IMR-90 (cell line): ENCODE results near the gene A1BG. TPM values are rescaled to one million over a fixed set of nuclear protein-coding genes. Genes with fewer than 3 reads are reported as not detected.

Experiments
- ATAC-seq: fragments of 200-7000 bp; cut with Tn5 transposase; 2 replicates; pipeline ENCODE4 v1.9.1; 2020; ENCODE audit warnings: low read depth, mild to moderate bottlenecking, moderate library complexity
- BruUV-seq: library from RNA; stranded (reverse); fragments of 400-500 nt; replicated peaks from 2 replicates; lab custom pipeline; 2021; lab: Mats Ljungman, UMichigan
- CTCF ChIA-PET: fragments of 300-600 bp; formaldehyde crosslinking; extraction: SDS; loops from one replicate; lab custom pipeline; 2021; ENCODE audit warnings: antibody characterized with exemption; lab: Yijun Ruan, JAX
- POLR2A ChIA-PET: fragments of 300-600 bp; sonication (Branson Sonifier 250); formaldehyde crosslinking; loops from one replicate; lab custom pipeline; 2022; ENCODE audit warnings: antibody characterized with exemption; ENCODE audit not compliant: unreplicated experiment; lab: Charles Lee
- DNase-seq: peaks from one replicate; pipeline ENCODE4 v3.0.0; 2013
- H2AFZ ChIP-seq: replicated peaks from 2 replicates; pipeline ENCODE3; 2013; ENCODE audit warnings: low read length, mild to moderate bottlenecking; ENCODE audit not compliant: poor library complexity
- H2AK5ac ChIP-seq: 2 replicates; pipeline ENCODE4 v1.6.1; 2013; ENCODE audit warnings: low read depth, low read length, inconsistent platforms
- H2AK9ac ChIP-seq: replicated peaks from 2 replicates; pipeline ENCODE3; 2013; ENCODE audit warnings: mild to moderate bottlenecking, low read depth, low read length, moderate library complexity; ENCODE audit not compliant: poor library complexity
- H2BK120ac ChIP-seq: 2 replicates; pipeline ENCODE4 v1.6.1; 2013; ENCODE audit warnings: low read depth, low read length, inconsistent platforms
- H2BK15ac ChIP-seq: 3 replicates; pipeline ENCODE4 v1.6.1; 2013; ENCODE audit warnings: low read depth, low read length, inconsistent platforms
- H2BK20ac ChIP-seq: 2 replicates; pipeline ENCODE4 v1.6.1; 2013; ENCODE audit warnings: low read depth, mild to moderate bottlenecking, inconsistent platforms, low read length, moderate library complexity
- H2BK5ac ChIP-seq: 2 replicates; pipeline ENCODE4 v1.6.1; 2013; ENCODE audit warnings: mild to moderate bottlenecking, low read depth, low read length, inconsistent platforms; ENCODE audit not compliant: poor library complexity, severe bottlenecking
- H3K14ac ChIP-seq: replicated peaks from 2 replicates; pipeline ENCODE4 v1.6.1; 2013; ENCODE audit warnings: low read depth, low read length, inconsistent platforms
- H3K18ac ChIP-seq: 2 replicates; pipeline ENCODE4 v1.6.1; 2013; ENCODE audit warnings: low read depth, low read length, control low read depth
- H3K23ac ChIP-seq: 2 replicates; pipeline ENCODE4 v1.6.1; 2013; ENCODE audit warnings: low read depth, low read length, inconsistent platforms
- H3K27ac ChIP-seq: 2 replicates; pipeline ENCODE4 v1.5.1; 2013; ENCODE audit warnings: mild to moderate bottlenecking, control low read depth, low read length; ENCODE audit not compliant: insufficient read depth
- H3K27me3 ChIP-seq: 2 replicates; pipeline ENCODE4 v1.6.1; 2013; ENCODE audit warnings: low read length; ENCODE audit not compliant: control insufficient read depth, insufficient read depth
- H3K36me3 ChIP-seq: 2 replicates; pipeline ENCODE4 v1.6.1; 2013; ENCODE audit warnings: low read length, mixed read lengths; ENCODE audit not compliant: control insufficient read depth, insufficient read depth
- H3K4ac ChIP-seq: 2 replicates; pipeline ENCODE4 v1.6.1; 2013; ENCODE audit warnings: low read depth, low read length, inconsistent platforms
- H3K4me1 ChIP-seq: 2 replicates; pipeline ENCODE4 v1.6.1; 2013; ENCODE audit warnings: low read length, mixed read lengths; ENCODE audit not compliant: control insufficient read depth, insufficient read depth
- H3K4me2 ChIP-seq: 2 replicates; pipeline ENCODE4 v1.6.1; 2013; ENCODE audit warnings: low read depth, mild to moderate bottlenecking, control low read depth, low read length, moderate library complexity
- H3K4me3 ChIP-seq: 2 replicates; pipeline ENCODE4 v1.5.1; 2013; ENCODE audit warnings: low read depth, mild to moderate bottlenecking, control low read depth, low read length, moderate library complexity; ENCODE audit not compliant: insufficient read depth
- H3K56ac ChIP-seq: 2 replicates; pipeline ENCODE4 v1.6.1; 2013; ENCODE audit warnings: low read length, inconsistent platforms; ENCODE audit not compliant: insufficient read depth; ENCODE audit errors: extremely low read depth
- H3K79me1 ChIP-seq, 2 experiments: 2 replicates each; pipeline ENCODE4 v1.6.1; 2013; ENCODE audit warnings: low read length in 2 of 2, inconsistent platforms in 1 of 2, low read depth in 1 of 2
- H3K9ac ChIP-seq: 2 replicates; pipeline ENCODE4 v1.6.1; 2013; ENCODE audit warnings: low read depth, low read length, control low read depth
- H3K9me1 ChIP-seq: 2 replicates; pipeline ENCODE4 v1.6.1; 2013; ENCODE audit warnings: low read length, inconsistent platforms; ENCODE audit not compliant: insufficient read depth
- H3K9me3 ChIP-seq: 2 replicates; pipeline ENCODE4 v1.6.1; 2013; ENCODE audit warnings: low read length; ENCODE audit not compliant: control insufficient read depth, insufficient read depth
- H4K20me1 ChIP-seq: 2 replicates; pipeline ENCODE4 v1.6.1; 2013; ENCODE audit warnings: low read length, inconsistent platforms; ENCODE audit not compliant: insufficient read depth
- H4K5ac ChIP-seq: 2 replicates; pipeline ENCODE4 v1.6.1; 2013; ENCODE audit warnings: mild to moderate bottlenecking, low read depth, low read length, control low read depth
- H4K8ac ChIP-seq, 2 experiments: 2 replicates each; pipeline ENCODE4 v1.6.1; 2013; ENCODE audit warnings: low read depth in 2 of 2, low read length in 2 of 2, control low read depth in 1 of 2, inconsistent platforms in 1 of 2
- H4K91ac ChIP-seq: 2 replicates; pipeline ENCODE4 v1.6.1; 2013; ENCODE audit warnings: low read depth, low read length, inconsistent platforms; ENCODE audit not compliant: insufficient read depth
- BHLHE40 ChIP-seq: fragments of 150-350 bp; IDR thresholded peaks from 2 replicates; pipeline ENCODE4 v1.6.1; 2016; ENCODE audit warnings: mild to moderate bottlenecking, low read depth, low read length
- CEBPB ChIP-seq: IDR thresholded peaks from 2 replicates; pipeline ENCODE4 v1.6.1; 2012; ENCODE audit warnings: low read depth, low read length, improper control_type of control experiment
- CHD1 ChIP-seq: IDR thresholded peaks from 2 replicates; pipeline ENCODE4 v1.6.1; 2012; ENCODE audit warnings: low read depth, low read length, improper control_type of control experiment
- ELK1 ChIP-seq: fragments of 150-350 bp; IDR thresholded peaks from 2 replicates; pipeline ENCODE4 v1.6.1; 2016; ENCODE audit warnings: low read depth, mild to moderate bottlenecking, low read length, moderate library complexity, borderline replicate concordance
- MAZ ChIP-seq: IDR thresholded peaks from 2 replicates; pipeline ENCODE4 v1.6.1; 2012; ENCODE audit warnings: low read depth, mild to moderate bottlenecking, low read length, improper control_type of control experiment, moderate library complexity, borderline replicate concordance
- MXI1 ChIP-seq: IDR thresholded peaks from 2 replicates; pipeline ENCODE4 v1.6.1; 2012; ENCODE audit warnings: low read depth, mild to moderate bottlenecking, low read length, moderate library complexity, borderline replicate concordance
- NFE2L2 ChIP-seq: fragments of 150-350 bp; IDR thresholded peaks from 2 replicates; pipeline ENCODE4 v1.6.1; 2016; ENCODE audit warnings: low read depth, mild to moderate bottlenecking, low read length
- POLR2A ChIP-seq: IDR thresholded peaks from 2 replicates; pipeline ENCODE4 v1.6.1; 2012; ENCODE audit warnings: mild to moderate bottlenecking, low read depth, low read length
- RAD21 ChIP-seq: IDR thresholded peaks from 2 replicates; pipeline ENCODE4 v1.6.1; 2012; ENCODE audit warnings: low read length, improper control_type of control experiment
- RCOR1 ChIP-seq: IDR thresholded peaks from 2 replicates; pipeline ENCODE4 v1.6.1; 2012; ENCODE audit warnings: mild to moderate bottlenecking, low read length, improper control_type of control experiment; ENCODE audit not compliant: insufficient replicate concordance
- SMC3 ChIP-seq: fragments of 150-350 bp; IDR thresholded peaks from 2 replicates; pipeline ENCODE4 v1.6.1; 2016; ENCODE audit warnings: low read depth, mild to moderate bottlenecking, antibody characterized with exemption, low read length, moderate library complexity
- WGBS, 2 experiments: methylation state at CpG; one replicate each; pipeline versions ENCODE4 v1.1.5 to v1.1.7; 2013; ENCODE audit warnings: missing lambda C conversion rate in 2 of 2; ENCODE audit not compliant: insufficient read length in 1 of 2; ENCODE audit errors: extremely low coverage in 2 of 2; 5-methylcytosine and 5-hydroxymethylcytosine counted together
- dilution Hi-C: fragments of 300-500 bp; cut with HindIII; formaldehyde crosslinking; loops from one replicate; pipeline ENCODE4 v1.14.3; 2018; ENCODE audit warnings: low sequenced_read_pairs; ENCODE audit not compliant: unreplicated experiment
- in situ Hi-C: fragments of 300-500 bp; cut with MboI; formaldehyde crosslinking; loops from 3 replicates; pipeline ENCODE4 v1.14.3; 2019; ENCODE audit warnings: low sequenced_read_pairs, inconsistent platforms, mixed read lengths
- intact Hi-C: fragments of 100-400 bp; cut with micrococcal nuclease; formaldehyde crosslinking; loops from 2 replicates; pipeline ENCODE4 v1.10.0; 2022
- polyA plus RNA-seq, 3 experiments: library from polyadenylated mRNA; depleted of rRNA; stranded (reverse); fragments of >200 nt; gene quantifications; 2 replicates each; pipeline ENCODE4 v1.2.3, GENCODE V29; 2012; ENCODE audit warnings: low replicate concordance in 1 of 3
- total RNA-seq: library from RNA; depleted of rRNA; stranded (reverse); fragments of >200 nt; gene quantifications from 2 replicates; pipeline ENCODE4 v1.2.3, GENCODE V29; 2012
- TF ChIP-seq, protein P1 (sequence below): fragments of 150-350 bp; IDR thresholded peaks from 2 replicates; pipeline ENCODE4 v1.6.1; 2017; ENCODE audit warnings: mild to moderate bottlenecking, antibody characterized with exemption, low read length, low read depth

A1BG gene
- total and polyA plus RNA-seq, 2 of the 4 experiments (the other 2 are of a cell fraction) = 4.5 to 54.5 TPM

DNA sequence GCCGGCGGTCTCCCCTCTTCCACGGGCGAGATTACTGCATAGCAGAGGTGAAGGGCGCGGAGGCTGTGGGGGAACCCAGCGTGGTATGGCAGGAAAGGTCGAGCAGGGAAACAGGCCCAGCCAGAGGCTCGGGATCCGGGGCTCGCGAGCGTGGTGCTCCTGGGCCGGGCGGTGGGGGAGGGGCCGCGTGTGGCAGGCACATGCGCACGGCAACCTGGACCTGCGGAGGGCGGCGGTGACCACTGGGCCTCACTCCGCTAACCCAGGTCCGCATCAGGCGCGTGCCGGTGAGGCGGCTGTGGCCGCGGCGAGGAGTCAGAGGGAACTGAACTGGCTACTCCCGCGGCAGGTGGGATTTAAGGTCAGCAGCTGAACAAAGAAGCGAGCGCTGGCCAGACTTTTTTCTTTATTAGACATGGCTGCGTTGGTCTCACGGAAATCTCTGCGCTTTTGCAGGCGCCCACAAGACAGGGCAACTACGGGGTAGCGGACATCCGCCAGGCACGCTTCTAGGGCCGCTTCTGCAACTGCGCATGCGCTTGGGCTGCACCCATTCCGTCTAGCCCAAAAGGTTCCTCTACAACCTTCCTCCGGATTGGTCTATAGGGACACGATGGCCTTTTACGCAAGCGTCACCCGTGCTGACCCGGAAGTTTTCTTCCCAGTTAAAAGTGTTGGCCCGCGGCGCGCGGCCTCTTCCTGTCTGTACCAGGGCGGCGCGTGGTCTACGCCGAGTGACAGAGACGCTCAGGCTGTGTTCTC, 33.5 kb upstream of the A1BG start, which contains the start of gene RPS5:
Gene RPS5, plus strand, starts transcription at position 694 of the 762 bp plus-strand sequence. CDS start 869 bp downstream, outside the sequence.
- peak; percentile 99 for DNase-seq
- H4K20me1 ChIP-seq = peaks cover 32% of the 10 kb centered on the region
- H3K9me3 ChIP-seq = no peaks in the 10 kb centered on the region
- H3K9ac ChIP-seq = peak within 1 kb of the TSS; percentile 93
- TF ChIP-seq SMC3 (no peak), RCOR1 (no peak), MAZ (peak; percentile 8; the same call in 1 of the 2 replicates), RAD21 (no peak), MXI1 (peak; percentile 99), NFE2L2 (no peak), POLR2A (peak; percentile 99), ELK1 (no peak), CHD1 (peak; percentile 73; the same call in 1 of the 2 replicates), BHLHE40 (peak; percentile 83), CEBPB (peak; percentile 88)
- TF ChIP-seq, protein P1, sequence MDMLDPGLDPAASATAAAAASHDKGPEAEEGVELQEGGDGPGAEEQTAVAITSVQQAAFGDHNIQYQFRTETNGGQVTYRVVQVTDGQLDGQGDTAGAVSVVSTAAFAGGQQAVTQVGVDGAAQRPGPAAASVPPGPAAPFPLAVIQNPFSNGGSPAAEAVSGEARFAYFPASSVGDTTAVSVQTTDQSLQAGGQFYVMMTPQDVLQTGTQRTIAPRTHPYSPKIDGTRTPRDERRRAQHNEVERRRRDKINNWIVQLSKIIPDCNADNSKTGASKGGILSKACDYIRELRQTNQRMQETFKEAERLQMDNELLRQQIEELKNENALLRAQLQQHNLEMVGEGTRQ = peak; percentile 81
- peak within 1 kb of the TSS; percentile 92 for H4K91ac ChIP-seq
- peaks cover 12% of the 10 kb centered on the region for H3K4me1 ChIP-seq
- H2BK20ac ChIP-seq = no peak within 1 kb of the TSS
- peak within 1 kb of the TSS; percentile 70 for H4K5ac ChIP-seq
- WGBS, 2 experiments = 0% methylated on average over 31 of the region's 64 CpGs; no CpG with 5 or more reads in 1 of the 2 experiments
- intact Hi-C loops (loop anchor here (1.0 kb wide), 1 partner anchor 113 kb away; no protein-coding TSS in a partner anchor), in situ Hi-C loops (no loop called here), dilution Hi-C loops (no loop called here)
- peak within 1 kb of the TSS; percentile 86 for H3K27ac ChIP-seq
- peaks cover 15 to 55% of the 10 kb centered on the region in 2 experiments; a peak in 3 of 4 replicates for H3K79me1 ChIP-seq
- ChIA-PET POLR2A (no interaction called here), CTCF (no interaction called here)
- ATAC-seq = peak; percentile 91
- H3K4me2 ChIP-seq = peak within 1 kb of the TSS; percentile 97
- H2BK15ac ChIP-seq = no peak within 1 kb of the TSS
- peaks cover 5% of the 10 kb centered on the region for H3K36me3 ChIP-seq
- H2AK9ac ChIP-seq = peak within 1 kb of the TSS; percentile 100
- peak within 1 kb of the TSS; percentile 87 for H2BK5ac ChIP-seq
- peak within 1 kb of the TSS; percentile 92 for H3K14ac ChIP-seq
- H2AFZ ChIP-seq = peak within 1 kb of the TSS; percentile 96
- peak within 1 kb of the TSS; percentile 95 for H2AK5ac ChIP-seq
- H4K8ac ChIP-seq = peak within 1 kb of the TSS; percentile 93 to 96
- peaks cover 21% of the 10 kb centered on the region for H3K9me1 ChIP-seq
- H3K27me3 ChIP-seq = no peaks in the 10 kb centered on the region
- H3K4me3 ChIP-seq = peak within 1 kb of the TSS; percentile 61
- BruUV-seq = no TSS peak
- H3K4ac ChIP-seq = peak within 1 kb of the TSS; percentile 90
- H3K23ac ChIP-seq = peak within 1 kb of the TSS; percentile 97
- H3K18ac ChIP-seq = peak within 1 kb of the TSS; percentile 38
- peak within 1 kb of the TSS; percentile 52 for H2BK120ac ChIP-seq
- peak within 1 kb of the TSS; percentile 92 for H3K56ac ChIP-seq
